ENCODE results near the gene ITGAD.

- peak; percentile 56 to 59 for TF ChIP-seq CTCF (conservative IDR thresholded peaks at IDR 0.05; ENCODE audit: low read depth in 2 of 2)
- TF ChIP-seq EZH2 (IDR thresholded peaks at IDR 0.05; ENCODE audit: low read depth, unreplicated experiment) = no peak
- no peak for TF ChIP-seq POLR2AphosphoS5 (IDR thresholded peaks at IDR 0.05; ENCODE audit: low read depth)
- TF ChIP-seq REST (IDR thresholded peaks at IDR 0.05; ENCODE audit: unreplicated experiment) = no peak
- no peak for TF ChIP-seq EZH2phosphoT487 (IDR thresholded peaks at IDR 0.05; ENCODE audit: unreplicated experiment)
- TF ChIP-seq ZNF331 (CRISPR knock-in tag; IDR thresholded peaks at IDR 0.05; ENCODE audit: low read depth) = no peak
- peak; percentile 53; the same call in 1 of the 2 replicates for TF ChIP-seq CREB1 (CRISPR knock-in tag; IDR thresholded peaks at IDR 0.05; ENCODE audit: low read depth)
- no peak for TF ChIP-seq STAT1 (IDR thresholded peaks at IDR 0.05; ENCODE audit: unreplicated experiment)
- TF ChIP-seq JUNB (IDR thresholded peaks at IDR 0.05; ENCODE audit: unreplicated experiment) = no peak
- TF ChIP-seq ZNF462 (CRISPR knock-in tag; IDR thresholded peaks at IDR 0.05) = no peak
- no peak for TF ChIP-seq ZNF114 (CRISPR knock-in tag; IDR thresholded peaks at IDR 0.05)
- TF ChIP-seq ETS1 (IDR thresholded peaks at IDR 0.05) = no peak
- no peak for TF ChIP-seq NANOG (IDR thresholded peaks at IDR 0.05; ENCODE audit: borderline replicate concordance)
Measured at GRCh38 chr16:31451681-31452351, 58.7 kb downstream of the ITGAD start.

Data from GM23338 (cell line).